GM19397 (cell line): ENCODE data around the gene CBARP.

Source experiments
- ATAC-seq: cut with Tn5 transposase; IDR thresholded peaks from one replicate; pipeline ENCODE4 v1.9.1; 2021; ENCODE audit warnings: mild to moderate bottlenecking, moderate library complexity; ENCODE audit not compliant: unreplicated experiment

Gene CBARP

DNA sequence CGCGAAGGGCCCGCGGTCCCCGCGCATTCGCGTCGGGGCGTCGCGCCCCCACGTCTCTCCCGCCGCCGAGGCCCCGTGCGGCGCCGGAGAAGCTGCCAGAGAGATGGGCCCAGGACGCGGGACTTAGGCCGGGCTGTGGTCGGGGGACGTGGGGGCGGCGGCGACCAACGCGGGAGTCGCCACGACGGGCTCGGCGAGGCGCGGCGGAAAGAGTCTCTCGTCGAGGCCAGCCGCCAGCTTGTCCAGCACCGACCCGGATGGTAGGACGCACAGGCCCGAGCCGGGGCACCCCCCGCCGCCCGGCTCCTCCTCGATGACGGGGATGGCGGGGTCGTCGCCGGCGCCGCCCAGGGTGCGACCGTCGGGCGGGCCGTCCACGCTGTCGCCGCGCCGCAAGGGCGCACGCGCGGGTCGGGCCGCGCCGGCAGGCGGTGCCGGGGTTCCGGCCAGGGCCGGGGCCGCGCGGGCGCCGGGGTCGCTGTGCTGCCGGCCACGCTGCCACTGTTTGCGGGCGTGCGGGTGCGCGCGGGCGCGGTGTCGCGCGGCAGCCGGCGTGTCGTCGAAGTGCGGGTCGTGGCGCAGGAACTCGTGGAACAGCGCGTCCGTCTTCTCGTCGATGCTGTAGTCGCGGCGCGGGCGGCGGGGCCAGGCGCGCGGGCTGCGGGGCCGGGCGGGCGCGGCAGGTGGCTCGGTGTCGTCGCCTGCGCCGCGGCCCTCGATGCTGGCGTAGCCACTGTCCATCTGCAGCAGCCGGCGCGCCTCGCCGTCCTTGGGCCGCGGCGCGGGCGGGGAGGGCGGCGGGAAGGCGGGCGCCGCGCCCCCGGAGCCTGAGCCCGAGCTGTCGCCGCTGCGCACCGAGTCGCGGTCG, 8.5 kb downstream of the CBARP start:
- no peak for ATAC-seq

DNA sequence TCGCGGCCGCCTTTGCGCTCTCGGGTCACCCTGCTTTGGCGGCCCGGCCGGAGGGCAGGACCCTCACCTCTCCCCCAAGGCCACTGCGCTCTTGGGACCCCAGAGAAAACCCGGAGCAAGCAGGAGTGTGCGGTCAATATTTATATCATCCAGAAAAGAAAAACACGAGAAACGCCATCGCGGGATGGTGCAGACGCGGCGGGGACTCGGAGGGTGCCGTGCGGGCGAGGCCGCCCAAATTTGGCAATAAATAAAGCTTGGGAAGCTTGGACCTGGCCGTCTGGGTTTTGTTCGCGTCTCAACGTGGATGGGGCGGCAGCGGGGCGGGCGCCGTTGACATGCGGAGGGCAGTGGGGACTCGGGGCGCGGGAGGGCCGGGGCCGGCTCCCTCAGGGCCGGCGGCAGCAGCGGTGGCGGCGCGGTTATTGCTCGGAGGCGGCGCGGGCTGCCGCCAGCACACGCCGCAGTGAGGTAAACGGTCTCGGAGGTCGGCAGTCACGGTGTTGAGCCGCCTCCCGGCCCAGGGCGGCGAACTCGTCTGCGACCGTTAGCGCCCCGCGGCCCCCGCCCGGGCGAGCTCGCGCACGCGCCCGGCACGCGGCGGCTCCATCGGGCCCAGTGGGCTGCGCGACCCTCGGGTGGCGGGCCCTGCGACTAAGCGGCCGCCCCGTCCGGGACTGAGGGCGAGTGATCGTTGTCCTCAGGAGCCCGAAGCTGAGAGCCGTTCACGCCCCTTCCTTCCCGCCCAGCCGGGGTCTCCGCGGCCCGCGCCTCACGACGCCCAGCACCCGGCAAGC, 9.4 kb downstream of the CBARP start:
- no peak for ATAC-seq

DNA sequence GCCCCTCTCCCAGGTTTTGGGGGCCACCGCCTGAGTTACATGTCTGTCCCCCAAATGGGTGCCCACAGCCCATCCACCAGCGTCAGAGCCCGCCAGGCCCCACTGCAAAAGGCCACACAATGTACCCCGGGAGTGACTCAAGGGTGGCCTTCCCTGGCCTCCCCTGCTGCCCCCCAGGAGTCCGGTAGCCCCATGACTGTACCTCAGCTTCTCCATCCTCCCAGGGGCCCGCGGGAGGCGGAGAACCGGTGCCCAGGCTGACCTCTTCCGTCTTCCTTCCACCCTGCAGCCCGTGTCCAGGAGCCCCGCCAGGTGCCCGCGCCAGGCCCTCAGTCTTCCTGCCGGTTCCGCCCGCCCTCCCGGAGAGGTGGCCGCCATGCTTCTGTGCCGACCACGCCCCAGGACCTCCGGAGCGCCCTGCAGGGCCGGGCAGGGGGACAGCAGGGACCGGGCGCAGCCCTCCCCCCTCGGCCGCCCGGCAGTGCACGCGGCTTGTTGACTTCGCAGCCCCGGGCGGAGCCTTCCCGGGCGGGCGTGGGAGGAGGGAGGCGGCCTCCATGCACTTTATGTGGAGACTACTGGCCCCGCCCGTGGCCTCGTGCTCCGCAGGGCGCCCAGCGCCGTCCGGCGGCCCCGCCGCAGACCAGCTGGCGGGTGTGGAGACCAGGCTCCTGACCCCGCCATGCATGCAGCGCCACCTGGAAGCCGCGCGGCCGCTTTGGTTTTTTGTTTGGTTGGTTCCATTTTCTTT, 10.3 kb downstream of the CBARP start:
- ATAC-seq, result no peak

DNA sequence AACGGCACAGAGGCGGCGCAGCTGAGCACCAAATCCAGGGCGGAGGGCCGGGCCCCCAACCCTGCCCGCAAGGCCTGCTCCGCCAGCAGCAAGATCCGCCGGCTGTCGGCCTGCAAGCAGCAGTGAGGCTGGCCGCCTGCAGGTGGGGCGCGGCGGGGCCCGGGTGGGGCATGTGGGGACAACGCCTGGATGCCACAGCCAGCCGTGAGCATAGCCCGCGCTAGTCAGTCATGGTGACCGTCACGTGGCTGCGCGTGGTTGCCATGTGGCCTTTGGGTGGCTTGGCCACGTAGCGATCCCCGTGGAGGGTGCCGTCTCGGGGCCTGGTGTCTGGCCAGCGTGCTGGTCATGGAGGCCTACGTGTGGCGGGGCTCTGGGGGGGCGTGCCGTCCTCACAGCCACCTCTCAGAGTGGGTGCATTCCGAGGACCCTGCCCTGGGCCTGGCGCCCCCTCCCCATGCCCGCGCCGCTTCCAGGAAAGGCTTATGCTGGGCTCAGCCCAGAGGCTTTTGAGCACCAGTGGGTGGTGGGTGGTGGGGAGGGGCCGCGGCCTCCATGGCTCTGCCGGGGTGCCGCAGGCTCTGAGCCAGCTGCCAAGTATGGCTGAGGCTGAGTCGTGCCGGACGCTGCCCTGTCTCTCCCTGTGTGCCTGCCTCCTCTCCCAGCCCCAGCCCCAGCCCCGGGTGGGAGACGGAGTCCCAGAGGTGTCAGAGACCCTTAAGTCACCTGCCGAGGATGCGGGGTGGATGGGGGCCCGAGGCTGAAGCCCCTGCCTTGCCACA, 11.1 kb downstream of the CBARP start:
- no peak for ATAC-seq

DNA sequence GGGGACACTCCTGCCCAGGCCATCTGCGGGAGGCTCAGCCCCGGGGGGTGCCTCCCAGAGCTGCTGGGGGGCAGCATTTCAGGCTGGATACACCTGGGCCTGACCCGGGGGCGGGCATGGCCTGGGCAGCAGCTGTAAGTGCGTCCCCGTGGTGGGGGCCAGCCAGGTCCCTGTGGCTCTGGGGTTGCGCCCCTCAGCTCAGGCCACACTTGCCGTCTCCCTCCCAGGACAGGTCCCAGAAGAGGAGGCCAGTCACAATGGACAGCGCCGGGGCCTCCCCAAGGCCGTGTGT, 11.6 kb downstream of the CBARP start:
- no peak for ATAC-seq

DNA sequence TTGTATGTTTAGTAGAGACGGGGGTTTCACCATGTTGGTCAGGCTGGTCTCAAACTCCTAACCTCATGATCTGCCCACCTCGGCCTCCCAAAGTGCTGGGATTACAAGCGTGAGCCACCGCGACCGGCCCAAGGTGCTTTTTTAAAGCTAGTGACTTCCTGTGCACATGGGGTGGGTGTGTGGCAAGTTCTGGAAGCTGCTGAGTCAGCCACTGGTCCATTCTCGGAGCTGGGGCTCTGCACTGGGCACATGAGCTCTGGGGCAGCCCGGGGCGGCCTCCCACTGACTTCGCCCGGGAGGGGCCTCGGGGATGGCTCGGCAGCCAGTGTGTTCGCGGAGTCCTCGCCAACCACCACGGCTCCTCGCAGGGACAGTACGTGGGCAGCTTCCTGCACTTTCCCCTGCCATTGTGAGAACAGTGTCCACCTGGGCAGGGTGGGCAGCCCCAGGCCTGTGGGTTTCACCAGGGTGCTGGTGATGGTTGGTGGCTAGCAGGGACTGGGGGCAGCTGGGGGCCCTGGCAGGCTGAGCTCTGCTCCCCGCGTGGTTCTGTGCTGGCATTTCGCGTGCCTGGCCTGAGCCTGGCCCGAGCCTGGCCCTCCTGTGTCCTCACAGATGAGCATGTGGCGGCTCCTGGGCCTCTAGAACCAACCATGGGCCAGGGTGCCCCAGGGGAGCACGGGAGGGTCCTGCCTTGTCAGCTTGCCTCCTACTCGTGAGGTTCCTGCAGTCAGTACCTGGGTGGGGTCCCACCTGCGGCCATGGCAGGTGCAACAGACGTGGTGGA, 12.2 kb downstream of the CBARP start:
- no peak for ATAC-seq

DNA sequence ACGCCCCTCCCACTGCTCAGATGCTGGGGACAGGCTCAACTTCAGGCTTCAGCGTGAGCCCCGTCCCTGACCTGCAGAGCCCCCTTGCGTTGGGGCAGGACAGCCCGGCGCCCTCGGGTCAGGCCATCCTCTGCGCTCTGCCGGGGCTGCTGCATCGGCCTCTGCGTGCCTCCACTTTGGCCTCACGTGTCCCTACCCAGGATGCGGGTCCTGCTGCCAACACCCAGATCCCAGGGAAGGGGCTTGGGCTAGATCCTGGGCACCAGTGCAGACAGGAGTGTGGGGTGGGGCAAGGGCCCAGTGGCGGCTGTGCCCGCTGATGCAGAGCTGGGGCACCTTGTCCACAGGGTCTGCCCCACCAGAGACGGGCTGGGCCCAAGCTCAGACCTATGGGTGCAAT, 13.0 kb downstream of the CBARP start:
- no peak for ATAC-seq

DNA sequence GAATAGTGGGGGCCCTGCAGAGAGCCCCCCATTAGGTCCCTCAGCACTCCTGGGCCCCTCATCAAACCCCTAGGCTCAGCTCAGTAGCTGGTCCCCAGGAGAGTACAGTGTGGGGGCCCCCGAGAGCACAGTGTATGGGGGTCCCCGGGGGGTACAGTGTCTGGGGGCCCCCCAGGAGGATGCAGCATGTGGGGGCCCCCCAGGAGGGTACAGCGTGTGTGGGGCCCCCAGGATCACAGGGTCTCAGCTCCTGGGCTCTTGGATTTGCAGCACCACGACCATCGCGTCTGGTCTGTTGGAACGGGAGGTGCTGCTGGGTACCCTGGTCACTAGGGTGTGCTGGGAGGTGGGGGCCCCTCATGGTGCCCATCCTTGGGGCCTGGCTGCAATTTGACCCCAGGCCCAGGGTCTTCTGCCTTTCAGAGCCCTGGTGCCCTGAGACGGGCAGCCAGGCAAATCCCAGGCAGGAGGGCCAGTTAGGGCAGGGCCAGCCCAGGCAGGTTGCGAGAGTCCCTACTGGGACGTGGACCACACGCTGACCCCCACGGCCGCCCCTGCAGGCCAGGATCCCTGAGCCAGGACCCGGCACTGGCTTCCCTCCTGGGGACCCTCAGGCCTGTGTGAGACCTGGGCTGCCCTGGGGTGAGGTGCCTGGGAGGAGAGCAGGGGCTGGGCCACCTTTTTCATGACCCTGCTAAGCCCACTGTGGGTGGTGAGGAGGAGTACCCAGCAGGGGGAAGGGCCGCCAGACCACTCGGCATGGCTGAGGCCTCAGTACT, 13.6 kb downstream of the CBARP start:
- ATAC-seq, result no peak

DNA sequence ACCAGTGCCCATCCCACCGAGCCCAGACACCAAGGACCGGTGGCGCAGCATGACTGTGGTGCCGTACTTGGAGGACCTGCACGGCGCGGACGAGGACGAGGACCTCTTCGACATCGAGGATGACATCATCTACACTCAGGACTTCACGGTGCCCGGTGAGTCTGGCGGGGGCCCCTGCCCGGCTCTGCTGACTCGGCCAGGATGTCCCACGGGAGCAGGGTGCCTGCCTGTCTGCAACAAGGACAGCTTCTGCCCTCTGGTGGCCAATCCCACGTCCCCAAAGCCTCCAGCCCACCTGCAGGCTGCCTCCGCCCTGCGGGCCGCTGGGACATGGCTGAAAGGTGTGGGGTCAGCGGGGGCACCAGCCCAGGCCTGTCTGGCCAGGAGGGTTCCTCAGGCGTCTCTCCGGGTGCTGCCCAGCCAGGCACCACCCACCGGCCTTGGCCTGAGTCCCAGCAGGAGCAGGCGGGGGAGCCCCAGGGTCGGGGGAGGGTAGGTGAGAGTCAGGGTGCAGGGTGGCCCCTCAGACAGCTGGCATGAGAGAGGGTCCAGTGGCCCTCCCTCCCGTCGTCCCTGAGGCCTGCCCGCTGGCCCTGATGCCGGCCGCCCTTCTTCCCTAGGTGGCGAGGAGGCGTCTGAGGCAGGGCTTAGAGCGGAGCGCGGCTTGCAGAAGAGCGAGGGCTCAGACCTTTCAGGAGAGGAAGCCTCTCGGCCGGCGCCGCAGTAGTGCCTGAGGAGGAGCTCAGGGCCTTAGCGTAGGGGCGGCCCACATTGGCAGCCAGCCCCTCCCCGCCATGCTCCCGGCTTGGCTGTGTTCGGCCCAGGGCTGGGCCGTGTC, 14.6 kb downstream of the CBARP start:
- no peak for ATAC-seq

DNA sequence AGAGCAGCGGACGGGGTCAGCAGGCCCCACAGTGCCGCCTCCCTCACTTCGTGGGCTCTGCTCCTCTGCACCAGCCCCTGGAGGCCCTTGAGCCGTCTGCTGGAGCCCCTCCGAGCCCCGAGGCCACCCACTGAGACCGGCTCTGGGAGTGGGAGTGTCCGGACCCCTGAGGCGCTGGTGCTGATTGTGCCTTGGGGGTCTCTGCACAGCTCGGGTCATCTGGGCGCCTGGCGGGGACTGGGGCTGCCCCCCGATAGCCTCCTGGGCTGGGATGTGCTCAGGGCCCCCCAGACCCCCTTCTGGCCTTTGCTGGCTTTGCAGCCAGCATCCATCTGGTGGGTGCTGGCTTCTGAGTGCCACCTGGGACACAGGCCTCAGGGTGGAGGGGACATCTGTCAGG, 15.4 kb downstream of the CBARP start:
- ATAC-seq, result no peak

DNA sequence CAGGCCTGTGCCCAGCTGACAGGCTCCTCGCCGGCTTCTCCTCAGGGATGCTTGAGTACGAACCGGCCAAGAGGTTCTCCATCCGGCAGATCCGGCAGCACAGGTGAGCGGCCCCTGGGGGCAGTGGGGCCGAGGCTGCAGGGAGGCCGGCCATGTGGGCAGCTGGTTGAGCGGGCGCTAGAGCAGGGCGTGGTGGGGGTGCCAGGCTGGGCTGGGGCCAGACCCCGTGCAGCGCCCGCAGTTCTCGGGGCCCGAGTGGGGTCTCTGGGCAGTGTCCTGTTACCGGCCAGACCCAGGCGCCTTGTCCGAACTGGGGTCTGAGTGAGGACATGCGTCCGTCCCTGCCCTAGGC, 15.9 kb downstream of the CBARP start:
- ATAC-seq, result no peak

DNA sequence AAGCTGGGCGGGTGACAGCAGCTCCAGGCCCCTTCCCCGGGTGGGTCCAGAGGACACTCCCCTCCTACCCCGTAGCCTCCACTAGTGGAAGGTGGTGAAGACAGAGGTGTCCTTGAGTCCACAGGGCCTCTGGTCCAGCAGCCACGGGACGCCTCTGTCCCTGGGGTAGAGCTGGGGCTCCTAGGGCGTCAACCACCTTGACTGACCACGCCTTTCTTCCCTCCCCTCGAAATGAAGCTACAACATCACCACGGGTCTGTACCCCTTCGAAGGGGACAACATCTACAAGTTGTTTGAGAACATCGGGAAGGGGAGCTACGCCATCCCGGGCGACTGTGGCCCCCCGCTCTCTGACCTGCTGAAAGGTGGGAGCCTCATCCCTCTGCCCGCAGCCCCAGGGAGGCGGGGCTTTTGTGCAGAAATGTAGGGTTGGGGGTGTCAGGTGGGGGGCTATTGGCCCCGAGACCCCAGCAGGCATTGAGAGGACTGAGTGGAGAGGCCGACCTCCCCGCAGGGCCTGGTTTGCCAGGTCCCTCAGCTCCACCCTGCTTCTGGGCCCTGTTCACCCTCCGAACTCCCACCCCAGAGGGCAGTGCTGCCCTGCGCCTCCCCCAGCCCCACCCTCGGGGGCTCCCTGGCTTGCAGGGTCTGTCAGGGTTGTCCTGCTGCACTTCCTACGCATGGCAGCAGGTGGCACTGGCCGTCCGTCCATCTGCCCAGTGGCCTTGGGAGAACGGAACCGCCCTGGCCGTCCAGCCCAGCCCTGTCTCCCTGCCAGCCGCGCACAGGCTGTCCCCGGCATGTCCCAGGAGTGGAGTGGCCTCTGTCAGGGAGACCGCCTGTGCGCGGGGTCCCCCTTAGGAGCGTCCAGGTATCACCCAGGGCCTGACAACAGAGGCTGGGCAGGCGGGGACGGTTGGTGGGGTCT, 16.6 kb downstream of the CBARP start:
- ATAC-seq, result no peak

DNA sequence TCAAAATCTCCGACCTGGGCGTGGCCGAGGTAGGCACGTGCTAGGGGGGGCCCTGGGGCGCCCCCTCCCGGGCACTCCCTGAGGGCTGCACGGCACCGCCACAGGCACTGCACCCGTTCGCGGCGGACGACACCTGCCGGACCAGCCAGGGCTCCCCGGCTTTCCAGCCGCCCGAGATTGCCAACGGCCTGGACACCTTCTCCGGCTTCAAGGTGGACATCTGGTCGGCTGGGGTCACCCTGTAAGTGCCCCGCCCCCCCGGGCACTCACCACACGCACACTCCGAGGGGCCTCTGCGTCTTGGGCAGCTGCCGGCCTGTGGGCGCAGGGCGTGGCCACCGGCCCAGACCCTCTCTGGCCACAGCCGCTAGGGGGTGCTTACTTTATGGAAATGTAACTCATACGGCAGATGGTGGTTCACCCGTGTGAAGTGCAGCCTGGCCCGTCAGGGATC, 17.3 kb downstream of the CBARP start:
- ATAC-seq, result no peak

DNA sequence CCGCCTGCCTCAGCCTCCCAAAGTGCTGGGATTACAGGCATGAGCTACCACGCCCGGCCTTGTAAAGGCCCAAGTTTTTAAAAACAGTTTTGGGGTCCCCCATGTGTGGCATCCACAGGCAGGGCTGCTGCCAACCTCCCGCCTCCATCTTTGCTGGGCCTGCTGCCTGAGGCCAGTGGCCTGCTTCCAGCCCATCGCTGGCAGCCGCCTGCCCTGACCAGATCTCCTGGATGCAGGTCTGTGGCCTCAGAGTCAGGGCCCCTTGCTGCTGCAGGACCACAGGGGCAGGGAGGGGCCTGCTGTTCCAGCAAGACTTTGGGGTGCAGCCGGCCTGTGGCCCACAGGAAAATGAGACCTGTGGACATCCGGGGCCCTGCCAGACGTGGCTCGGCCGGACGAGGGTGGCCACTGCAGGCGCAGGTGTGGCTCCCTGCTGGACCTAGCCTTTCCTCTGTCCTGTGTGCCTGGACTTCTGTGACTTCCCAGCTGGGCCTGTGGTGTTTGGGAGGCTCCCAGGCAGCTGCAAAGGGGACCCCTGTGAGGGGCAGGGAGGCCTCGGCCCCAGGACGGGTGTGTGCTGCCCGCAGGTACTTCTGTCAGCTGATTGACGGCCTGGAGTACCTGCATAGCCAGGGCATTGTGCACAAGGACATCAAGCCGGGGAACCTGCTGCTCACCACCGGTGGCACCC, 17.9 kb downstream of the CBARP start:
- ATAC-seq, result no peak

DNA sequence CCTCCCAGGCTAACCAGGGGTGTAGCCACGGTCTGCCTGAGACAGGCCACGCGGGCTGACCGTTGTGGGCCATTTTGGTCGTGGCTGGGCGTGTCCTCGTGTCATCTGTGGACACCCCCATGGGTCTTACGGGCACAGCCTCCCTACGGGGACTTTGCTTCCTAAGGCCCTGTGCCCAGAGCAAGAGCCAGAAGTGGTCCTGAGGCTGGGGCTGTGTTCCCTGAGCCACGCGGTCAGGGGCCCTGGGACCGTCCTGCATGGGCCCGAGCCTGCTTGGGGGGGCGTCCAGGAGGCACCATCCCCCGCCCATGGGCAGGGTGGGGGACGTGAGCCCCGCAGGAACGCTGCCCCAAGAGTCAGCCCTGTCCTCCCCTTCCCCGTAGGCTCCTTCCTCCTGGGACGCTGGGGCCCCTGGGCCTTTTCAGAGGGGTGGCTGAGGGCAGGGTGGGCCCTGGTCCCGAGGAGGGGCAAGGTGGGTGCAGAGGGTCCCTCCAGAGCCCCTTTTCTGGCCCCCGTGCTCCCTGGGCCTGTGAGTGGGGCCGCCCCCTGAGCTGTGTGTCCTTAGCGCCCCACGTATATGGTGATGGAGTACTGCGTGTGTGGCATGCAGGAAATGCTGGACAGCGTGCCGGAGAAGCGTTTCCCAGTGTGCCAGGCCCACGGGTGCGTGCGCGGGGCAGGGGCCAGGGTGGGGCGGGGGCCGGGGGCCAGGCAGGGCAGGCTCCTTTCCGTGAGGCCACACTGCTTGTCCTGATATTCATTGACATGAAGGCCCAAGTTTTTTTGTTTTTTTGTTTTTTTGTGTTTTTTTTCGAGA, 18.8 kb downstream of the CBARP start:
- ATAC-seq, result no peak

DNA sequence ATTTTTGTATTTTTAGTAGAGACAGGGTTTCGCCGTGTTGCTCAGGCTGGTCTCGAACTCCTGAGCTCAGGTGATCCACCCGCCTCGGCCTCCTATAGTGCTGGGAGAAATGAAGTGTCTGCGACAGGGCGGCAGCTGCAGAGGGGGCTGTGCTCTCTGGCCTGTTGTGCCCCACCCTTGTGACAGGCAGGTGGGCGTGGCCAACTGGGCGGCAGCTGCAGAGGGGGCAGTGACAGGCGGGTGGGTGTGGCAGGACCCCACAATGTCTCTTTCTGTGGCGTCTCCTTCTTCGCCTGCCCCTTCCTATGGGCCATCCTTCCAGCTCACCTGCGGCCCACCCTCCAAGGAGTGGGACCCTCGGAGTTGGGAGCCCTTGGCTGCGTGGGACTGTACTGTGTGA, 20.4 kb downstream of the CBARP start:
- no peak for ATAC-seq
